Astrocyte of the cerebellum (primary cell): ENCODE measurements around the gene TMPRSS7.

ENCODE experiments used
- DNase-seq: peaks from one replicate; pipeline ENCODE4 v3.0.0-alpha.2; 2011; ENCODE audit warnings: low read depth
- H3K4me3 ChIP-seq: 2 replicates; pipeline ENCODE4 v1.5.1; 2011; ENCODE audit warnings: mild to moderate bottlenecking, low read depth, low read length, moderate library complexity
- in situ Hi-C: cut with HindIII; loops from 2 replicates; pipeline ENCODE4 v1.10.0; 2017; ENCODE audit warnings: low sequenced_read_pairs
- TF ChIP-seq, protein P1 (sequence below): IDR thresholded peaks from 2 replicates; pipeline ENCODE4 v1.5.1; 2012; ENCODE audit warnings: low read length, low read depth, moderate library complexity, mild to moderate bottlenecking; ENCODE audit errors: missing control alignments

TMPRSS7 gene

GRCh38 chr3:112127522-112128494 is 93.3 kb downstream of the TMPRSS7 start:
- no peak overlapping the region for H3K4me3 ChIP-seq
- TF ChIP-seq, protein P1, sequence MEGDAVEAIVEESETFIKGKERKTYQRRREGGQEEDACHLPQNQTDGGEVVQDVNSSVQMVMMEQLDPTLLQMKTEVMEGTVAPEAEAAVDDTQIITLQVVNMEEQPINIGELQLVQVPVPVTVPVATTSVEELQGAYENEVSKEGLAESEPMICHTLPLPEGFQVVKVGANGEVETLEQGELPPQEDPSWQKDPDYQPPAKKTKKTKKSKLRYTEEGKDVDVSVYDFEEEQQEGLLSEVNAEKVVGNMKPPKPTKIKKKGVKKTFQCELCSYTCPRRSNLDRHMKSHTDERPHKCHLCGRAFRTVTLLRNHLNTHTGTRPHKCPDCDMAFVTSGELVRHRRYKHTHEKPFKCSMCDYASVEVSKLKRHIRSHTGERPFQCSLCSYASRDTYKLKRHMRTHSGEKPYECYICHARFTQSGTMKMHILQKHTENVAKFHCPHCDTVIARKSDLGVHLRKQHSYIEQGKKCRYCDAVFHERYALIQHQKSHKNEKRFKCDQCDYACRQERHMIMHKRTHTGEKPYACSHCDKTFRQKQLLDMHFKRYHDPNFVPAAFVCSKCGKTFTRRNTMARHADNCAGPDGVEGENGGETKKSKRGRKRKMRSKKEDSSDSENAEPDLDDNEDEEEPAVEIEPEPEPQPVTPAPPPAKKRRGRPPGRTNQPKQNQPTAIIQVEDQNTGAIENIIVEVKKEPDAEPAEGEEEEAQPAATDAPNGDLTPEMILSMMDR: no peak
- DNase-seq: no peak
- in situ Hi-C loops: no loop called here

GRCh38 chr3:112128843-112129727 is 94.5 kb downstream of the TMPRSS7 start:
- in situ Hi-C loops: no loop called here
- H3K4me3 ChIP-seq: no peak overlapping the region
- no peak for DNase-seq
- TF ChIP-seq, protein P1: no peak

GRCh38 chr3:112129925-112130637 is 95.5 kb downstream of the TMPRSS7 start:
- in situ Hi-C loops: no loop called here
- TF ChIP-seq, protein P1: no peak
- H3K4me3 ChIP-seq: no peak overlapping the region
- DNase-seq: no peak

- no peak for DNase-seq
- TF ChIP-seq, protein P1: no peak
- H3K4me3 ChIP-seq: no peak overlapping the region
- in situ Hi-C loops: no loop called here
Measured at GRCh38 chr3:112130638-112130993, 96.1 kb downstream of the TMPRSS7 start.
